H1 (cell line): ENCODE results near the gene CCS. TPM values are rescaled to one million over a fixed set of nuclear protein-coding genes. Genes with fewer than 3 reads are reported as not detected.

ENCODE experiments used
- CTCF ChIA-PET: fragments of 300-600 bp; sonication (Branson Sonifier 250); formaldehyde crosslinking; loops from one replicate; lab custom pipeline; 2021; ENCODE audit not compliant: partially characterized antibody; lab: Charles Lee
- POLR2A ChIA-PET: fragments of 300-600 bp; sonication (Branson Sonifier 250); formaldehyde crosslinking; loops from one replicate; lab custom pipeline; 2021; ENCODE audit warnings: inconsistent platforms; ENCODE audit not compliant: partially characterized antibody; lab: Charles Lee
- DNase-seq, 2 experiments: peaks; one replicate each; pipeline versions ENCODE4 v3.0.0 to v3.0.0-alpha.2; 2010 to 2022; ENCODE audit warnings: low spot score in 2 of 2, low read depth in 1 of 2, mixed read lengths in 1 of 2
- FAIRE-seq: peaks from 2 replicates; lab custom pipeline; 2011; peaks lifted over from hg19 to GRCh38; lab: Jason Lieb, UNC
- H2AFZ ChIP-seq: 2 replicates; pipeline ENCODE4 v1.8.1; 2012; ENCODE audit warnings: low read length, inconsistent platforms
- H2AK5ac ChIP-seq: 2 replicates; pipeline ENCODE4 v1.6.1; 2013; ENCODE audit warnings: low read depth, low read length
- H2BK120ac ChIP-seq: replicated peaks from 2 replicates; pipeline ENCODE3; 2013; ENCODE audit warnings: low read depth, low read length, inconsistent platforms
- H2BK12ac ChIP-seq: 2 replicates; pipeline ENCODE4 v1.6.1; 2013; ENCODE audit warnings: low read depth, low read length
- H2BK15ac ChIP-seq: 2 replicates; pipeline ENCODE4 v1.6.1; 2013; ENCODE audit warnings: low read length
- H2BK20ac ChIP-seq: 2 replicates; pipeline ENCODE4 v1.6.1; 2013; ENCODE audit warnings: low read length
- H2BK5ac ChIP-seq: 2 replicates; pipeline ENCODE4 v1.6.1; 2013; ENCODE audit warnings: low read depth, low read length
- H3K14ac ChIP-seq: 2 replicates; pipeline ENCODE4 v1.6.1; 2013; ENCODE audit warnings: inconsistent platforms; ENCODE audit not compliant: insufficient read length
- H3K18ac ChIP-seq: 2 replicates; pipeline ENCODE4 v1.6.1; 2013; ENCODE audit warnings: low read length; ENCODE audit errors: extremely low read depth
- H3K23ac ChIP-seq: 2 replicates; pipeline ENCODE4 v1.6.1; 2013; ENCODE audit warnings: inconsistent platforms; ENCODE audit not compliant: insufficient read length
- H3K23me2 ChIP-seq: 2 replicates; pipeline ENCODE4 v1.6.1; 2013; ENCODE audit warnings: low read depth, low read length
- H3K27ac ChIP-seq: 2 replicates; pipeline ENCODE4 v1.6.1; 2011; ENCODE audit warnings: low read depth, low read length, inconsistent platforms
- H3K27me3 ChIP-seq, 4 experiments: replicated peaks in 1 of 4; 1 replicate in 1 of 4; 2 replicates in 3 of 4; pipeline versions ENCODE4 v1.6.1 to v1.8.1; 2011 to 2013; ENCODE audit warnings: low read length in 3 of 4, mild to moderate bottlenecking in 3 of 4, inconsistent platforms in 2 of 4, mixed read lengths in 2 of 4, moderate library complexity in 1 of 4; ENCODE audit not compliant: control insufficient read depth in 3 of 4, insufficient read depth in 3 of 4; ENCODE audit errors: extremely low read depth in 1 of 4
- H3K36me3 ChIP-seq, 4 experiments: 2 replicates each; pipeline versions ENCODE4 v1.6.1 to v1.8.1; 2011 to 2013; ENCODE audit warnings: mild to moderate bottlenecking in 4 of 4, low read length in 3 of 4, moderate library complexity in 2 of 4, control low read depth in 1 of 4, inconsistent platforms in 1 of 4; ENCODE audit not compliant: insufficient read depth in 4 of 4, control insufficient read depth in 2 of 4
- H3K4ac ChIP-seq: replicated peaks from 2 replicates; pipeline ENCODE3; 2013; ENCODE audit warnings: low read length, low read depth, mixed read lengths, inconsistent platforms; ENCODE audit not compliant: insufficient read length
- H3K4me1 ChIP-seq, 4 experiments: replicated peaks in 1 of 4; 1 replicate in 1 of 4; 2 replicates in 3 of 4; pipeline versions ENCODE4 v1.6.1 to v1.8.1; 2011 to 2013; ENCODE audit warnings: low read length in 3 of 4, inconsistent platforms in 2 of 4, mixed read lengths in 1 of 4; ENCODE audit not compliant: insufficient read depth in 4 of 4, control insufficient read depth in 3 of 4
- H3K4me2 ChIP-seq, 2 experiments: 2 replicates each; pipeline versions ENCODE4 v1.6.1 to v1.8.1; 2011 to 2013; ENCODE audit warnings: low read depth in 2 of 2, low read length in 2 of 2, control low read depth in 1 of 2, inconsistent platforms in 1 of 2, mild to moderate bottlenecking in 1 of 2; ENCODE audit not compliant: insufficient read depth in 1 of 2
- H3K4me3 ChIP-seq, 4 experiments: fragments of 200-600, 300-600 bp in 1 of 4; sonication (generic), shearing (Covaris generic), sonication (Bioruptor Twin) in 1 of 4; 2 replicates each; pipeline versions ENCODE4 v1.5.1 to v1.8.1; 2011 to 2016; ENCODE audit warnings: low read length in 4 of 4, low read depth in 3 of 4, control low read depth in 2 of 4, inconsistent platforms in 2 of 4, mild to moderate bottlenecking in 2 of 4, mixed read lengths in 1 of 4, moderate library complexity in 1 of 4; ENCODE audit not compliant: insufficient read depth in 2 of 4; ENCODE audit errors: extremely low read depth in 1 of 4
- H3K56ac ChIP-seq: replicated peaks from 2 replicates; pipeline ENCODE3; 2013; ENCODE audit warnings: low read depth, mild to moderate bottlenecking, mixed read lengths, low read length, inconsistent platforms; ENCODE audit not compliant: insufficient read length
- H3K79me1 ChIP-seq: 2 replicates; pipeline ENCODE4 v1.6.1; 2013; ENCODE audit warnings: low read depth, low read length, control low read depth
- H3K79me2 ChIP-seq, 2 experiments: 2 replicates each; pipeline versions ENCODE4 v1.6.1 to v1.8.1; 2012 to 2013; ENCODE audit warnings: low read length in 2 of 2, mild to moderate bottlenecking in 2 of 2, inconsistent platforms in 1 of 2; ENCODE audit not compliant: insufficient read depth in 2 of 2, control insufficient read depth in 1 of 2
- H3K9ac ChIP-seq, 4 experiments: replicated peaks in 1 of 4; 1 replicate in 1 of 4; 2 replicates in 3 of 4; pipeline versions ENCODE4 v1.6.1 to v1.8.1; 2011 to 2013; ENCODE audit warnings: low read depth in 3 of 4, low read length in 3 of 4, control low read depth in 2 of 4, mild to moderate bottlenecking in 2 of 4, moderate library complexity in 2 of 4, inconsistent platforms in 1 of 4; ENCODE audit errors: extremely low read depth in 1 of 4
- H3K9me3 ChIP-seq, 2 experiments: 2 replicates each; pipeline versions ENCODE4 v1.6.1 to v1.8.1; 2012 to 2013; ENCODE audit warnings: mild to moderate bottlenecking in 2 of 2, moderate library complexity in 2 of 2, control low read depth in 1 of 2, inconsistent platforms in 1 of 2, low read depth in 1 of 2, low read length in 1 of 2, mixed read lengths in 1 of 2; ENCODE audit not compliant: insufficient read depth in 2 of 2
- H4K20me1 ChIP-seq, 2 experiments: replicated peaks in 1 of 2; 2 replicates each; pipeline versions ENCODE3 to v1.8.1; 2011 to 2013; ENCODE audit warnings: inconsistent platforms in 2 of 2, low read length in 2 of 2, mild to moderate bottlenecking in 1 of 2; ENCODE audit not compliant: insufficient read depth in 2 of 2, control insufficient read depth in 1 of 2
- H4K5ac ChIP-seq: 2 replicates; pipeline ENCODE4 v1.6.1; 2013; ENCODE audit warnings: low read length, low read depth, mixed read lengths, inconsistent platforms; ENCODE audit not compliant: insufficient read length
- H4K8ac ChIP-seq: 2 replicates; pipeline ENCODE4 v1.8.0; 2013; ENCODE audit warnings: mild to moderate bottlenecking, moderate library complexity, low read length, inconsistent platforms; ENCODE audit not compliant: insufficient read depth; ENCODE audit errors: extremely low read depth
- H4K91ac ChIP-seq: replicated peaks from 2 replicates; pipeline ENCODE3; 2013; ENCODE audit warnings: low read length, mixed read lengths, inconsistent platforms; ENCODE audit not compliant: insufficient read length
- CREB1 ChIP-seq: IDR thresholded peaks from 2 replicates; pipeline ENCODE4 v1.6.1; 2012; ENCODE audit warnings: inconsistent platforms
- E2F6 ChIP-seq: IDR thresholded peaks from 2 replicates; pipeline ENCODE4 v1.6.1; 2012; ENCODE audit warnings: inconsistent platforms
- EP300 ChIP-seq, 2 experiments: IDR thresholded peaks; 1 replicate in 1 of 2; 2 replicates in 1 of 2; pipeline ENCODE4 v1.6.1; 2011 to 2012; ENCODE audit warnings: low read depth in 2 of 2, low read length in 2 of 2, mild to moderate bottlenecking in 2 of 2, borderline replicate concordance in 1 of 2, inconsistent platforms in 1 of 2, moderate library complexity in 1 of 2
- FOSL1 ChIP-seq: IDR thresholded peaks from 2 replicates; pipeline ENCODE4 v1.6.1; 2011; ENCODE audit warnings: mild to moderate bottlenecking, low read depth, low read length, moderate library complexity; ENCODE audit not compliant: insufficient read depth
- KDM4A ChIP-seq: IDR thresholded peaks from one replicate; pipeline ENCODE4 v1.7.1; 2012; ENCODE audit warnings: low read depth, mild to moderate bottlenecking, moderate library complexity, low read length, inconsistent platforms; ENCODE audit not compliant: severe bottlenecking
- KDM5A ChIP-seq: fragments of 200-600 bp; IDR thresholded peaks from 2 replicates; pipeline ENCODE4 v1.7.1; 2012; ENCODE audit warnings: mild to moderate bottlenecking, low read length, inconsistent platforms, mixed read lengths
- MAFK ChIP-seq: IDR thresholded peaks from 2 replicates; pipeline ENCODE4 v1.6.1; 2012; ENCODE audit warnings: low read depth, mild to moderate bottlenecking, improper control_type of control experiment, low read length
- MAX ChIP-seq: IDR thresholded peaks from 2 replicates; pipeline ENCODE4 v1.6.1; 2012; ENCODE audit warnings: inconsistent platforms
- SAP30 ChIP-seq: fragments of 300-600 bp; sonication (generic); IDR thresholded peaks from 2 replicates; pipeline ENCODE4 v1.7.1; 2012; ENCODE audit warnings: low read length, moderate library complexity, mild to moderate bottlenecking, inconsistent platforms; ENCODE audit not compliant: insufficient read depth, insufficient replicate concordance
- SUZ12 ChIP-seq: fragments of 200-600 bp; sonication (generic); IDR thresholded peaks from 2 replicates; pipeline ENCODE4 v1.6.1; 2012; ENCODE audit warnings: mild to moderate bottlenecking, inconsistent platforms, low read length, moderate library complexity, mixed read lengths
- TCF12 ChIP-seq: IDR thresholded peaks from 2 replicates; pipeline ENCODE4 v1.6.1; 2011; ENCODE audit warnings: low read depth, mild to moderate bottlenecking, low read length
- WGBS, 2 experiments: shearing (Covaris generic) in 1 of 2; methylation state at CpG; one replicate each; pipeline versions ENCODE4 v1.1.6 to v1.1.7; 2013 to 2015; ENCODE audit warnings: low lambda C conversion rate in 2 of 2, mixed read lengths in 2 of 2, inconsistent platforms in 1 of 2, low coverage in 1 of 2, missing lambda C conversion rate in 1 of 2; ENCODE audit not compliant: insufficient replicate concordance in 2 of 2, insufficient coverage in 1 of 2, insufficient read length in 1 of 2; ENCODE audit errors: extremely low coverage in 1 of 2, missing lambda C conversion rate in 1 of 2; 5-methylcytosine and 5-hydroxymethylcytosine counted together
- polyA plus RNA-seq, 7 experiments: library from polyadenylated mRNA; depleted of rRNA in 3 of 7; stranded (reverse) in 5 of 7; unstranded in 2 of 7; fragments of >200 nt in 5 of 7; fragments of 200-250 nt in 2 of 7; gene quantifications; 1 replicate in 5 of 7; 2 replicates in 1 of 7; 4 replicates in 1 of 7; pipeline versions ENCODE4 v1.2.1 to v1.2.3, GENCODE V29; 2011 to 2013; ENCODE audit warnings: missing spikeins in 2 of 7, mixed read lengths in 2 of 7
- total RNA-seq: library from RNA; stranded (reverse); fragmentation: NEBNext Ultra II Directional; extraction: Animal tissue kit (Norgen Biotek cat#: 25700); gene quantifications from 2 replicates; pipeline ENCODE4 v1.2.1, GENCODE V29; 2021

CCS gene
- total and polyA plus RNA-seq, 2 of the 8 experiments (the other 6 are each of a cell fraction or from before 2014, with no cell fraction given): 37.1 to 37.7 TPM

GRCh38 chr11:66562907-66563583 lies 29.9 kb upstream of the CCS start:
- no peak overlapping the region for H4K5ac ChIP-seq
- POLR2A ChIA-PET: interaction anchor here (0.8 to 7.4 kb wide), 12 partner anchors 7 to 114 kb away, joined by 3 to 54 read pairs (median 4); partner anchors contain the start of genes ACTN3, DPP3, RBM14 and RBM4
- no peak for FAIRE-seq
- no peak for TF ChIP-seq KDM5A
- no peak for TF ChIP-seq MAX
- TF ChIP-seq SUZ12: no peak
- no peak for TF ChIP-seq KDM4A
- TF ChIP-seq CREB1: no peak
- TF ChIP-seq EP300 (IDR thresholded peaks at IDR 0.05; ENCODE audit: borderline replicate concordance in 1 of 2, low read depth in 2 of 2, low read length in 2 of 2): no peak
- no peak for TF ChIP-seq SAP30
- no peak for TF ChIP-seq FOSL1
- TF ChIP-seq E2F6: no peak
- TF ChIP-seq MAFK: no peak
- TF ChIP-seq TCF12: no peak

More at GRCh38 chr11:66562907-66563583, 29.9 kb upstream of the CCS start:
- no peak overlapping the region for H3K4me3 ChIP-seq
- H3K4me1 ChIP-seq: peaks cover 0 to 2% (median 0%) of the 10 kb centered on the region in 4 experiments; a peak in 1 of 7 replicates
- H4K8ac ChIP-seq: no peak overlapping the region
- CTCF ChIA-PET: interaction anchor here (0.6 to 3.5 kb wide), 9 partner anchors 9 to 166 kb away, joined by 3 to 12 read pairs (median 4); partner anchors contain the start of genes ACTN3, RBM4B and ZDHHC24
- H3K36me3 ChIP-seq: peaks cover 10 to 41% (median 35%) of the 10 kb centered on the region in 4 experiments
- DNase-seq: no peak
- no peak overlapping the region for H3K23ac ChIP-seq
- no peak overlapping the region for H2AK5ac ChIP-seq
- WGBS, 2 experiments: 89% methylated on average over 14 of the region's 20 CpGs; no CpG with 5 or more reads in 1 of the 2 experiments
- H3K79me1 ChIP-seq: no peaks in the 10 kb centered on the region
- no peak overlapping the region for H2BK5ac ChIP-seq
- H3K27ac ChIP-seq: no peak overlapping the region
- no peak overlapping the region for H3K56ac ChIP-seq
- H2AFZ ChIP-seq: no peak overlapping the region
- no peak overlapping the region for H3K4me2 ChIP-seq
- H3K79me2 ChIP-seq: no peaks in the 10 kb centered on the region
- H3K4ac ChIP-seq: no peak overlapping the region
- no peaks in the 10 kb centered on the region for H3K23me2 ChIP-seq
- H3K27me3 ChIP-seq: no peaks in the 10 kb centered on the region
- H2BK15ac ChIP-seq: no peak overlapping the region
- no peak overlapping the region for H2BK20ac ChIP-seq
- H2BK120ac ChIP-seq: no peak overlapping the region
- H4K20me1 ChIP-seq: no peaks in the 10 kb centered on the region
- H3K18ac ChIP-seq: no peak overlapping the region
- no peaks in the 10 kb centered on the region for H3K9me3 ChIP-seq
- no peak overlapping the region for H3K9ac ChIP-seq
- no peak overlapping the region for H3K14ac ChIP-seq
- H4K91ac ChIP-seq: no peak overlapping the region
- no peak overlapping the region for H2BK12ac ChIP-seq
